ENCODE data around the gene SRRD.

DNA sequence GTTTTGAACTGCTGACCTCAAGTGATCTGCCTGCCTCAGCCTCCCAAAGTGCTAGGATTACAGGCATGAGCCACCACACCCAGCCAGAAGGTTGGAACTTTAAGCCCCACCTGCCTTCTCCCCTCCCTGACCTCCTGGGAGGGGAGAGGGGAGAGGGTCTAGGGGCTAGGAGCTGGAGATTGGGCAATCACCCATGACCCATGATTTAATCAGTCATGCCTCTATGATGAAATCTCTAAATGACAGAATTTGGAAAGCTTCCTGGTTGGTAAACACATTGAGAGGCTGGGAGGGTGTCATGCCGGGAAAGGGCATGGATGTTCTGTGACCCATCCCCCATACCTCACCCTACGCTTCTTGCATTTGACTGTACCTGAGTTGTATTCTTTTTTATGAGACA, 45.7 kb downstream of the SRRD start:
- TF ChIP-seq, protein P1, sequence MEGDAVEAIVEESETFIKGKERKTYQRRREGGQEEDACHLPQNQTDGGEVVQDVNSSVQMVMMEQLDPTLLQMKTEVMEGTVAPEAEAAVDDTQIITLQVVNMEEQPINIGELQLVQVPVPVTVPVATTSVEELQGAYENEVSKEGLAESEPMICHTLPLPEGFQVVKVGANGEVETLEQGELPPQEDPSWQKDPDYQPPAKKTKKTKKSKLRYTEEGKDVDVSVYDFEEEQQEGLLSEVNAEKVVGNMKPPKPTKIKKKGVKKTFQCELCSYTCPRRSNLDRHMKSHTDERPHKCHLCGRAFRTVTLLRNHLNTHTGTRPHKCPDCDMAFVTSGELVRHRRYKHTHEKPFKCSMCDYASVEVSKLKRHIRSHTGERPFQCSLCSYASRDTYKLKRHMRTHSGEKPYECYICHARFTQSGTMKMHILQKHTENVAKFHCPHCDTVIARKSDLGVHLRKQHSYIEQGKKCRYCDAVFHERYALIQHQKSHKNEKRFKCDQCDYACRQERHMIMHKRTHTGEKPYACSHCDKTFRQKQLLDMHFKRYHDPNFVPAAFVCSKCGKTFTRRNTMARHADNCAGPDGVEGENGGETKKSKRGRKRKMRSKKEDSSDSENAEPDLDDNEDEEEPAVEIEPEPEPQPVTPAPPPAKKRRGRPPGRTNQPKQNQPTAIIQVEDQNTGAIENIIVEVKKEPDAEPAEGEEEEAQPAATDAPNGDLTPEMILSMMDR (IDR thresholded peaks at IDR 0.05; ENCODE audit: poor library complexity) = no peak
- TF ChIP-seq EZH2 (IDR thresholded peaks at IDR 0.05; ENCODE audit: borderline replicate concordance) (no peak), EZH2phosphoT487 (IDR thresholded peaks at IDR 0.05; ENCODE audit: low read depth, severe bottlenecking, unreplicated experiment) (no peak)
